GM12878 (cell line): ENCODE data around the gene ASIC5.

ENCODE experiments used
- BHLHE40 ChIP-seq, 2 experiments: fragments of 450-650 bp in 1 of 2; IDR thresholded peaks; 2 replicates each; pipeline ENCODE4 v1.6.1; 2011 to 2017; ENCODE audit warnings: low read depth in 2 of 2, borderline replicate concordance in 1 of 2, improper control_type of control experiment in 1 of 2, low read length in 1 of 2, mild to moderate bottlenecking in 1 of 2
- CBFB ChIP-seq: IDR thresholded peaks from 2 replicates; pipeline ENCODE4 v1.6.1; 2016; ENCODE audit warnings: antibody characterized with exemption, low read depth
- CHD4 ChIP-seq: fragments of 200-600 bp; sonication (generic); IDR thresholded peaks from 2 replicates; pipeline ENCODE4 v1.6.1; 2016; ENCODE audit warnings: mild to moderate bottlenecking
- CREB1 ChIP-seq: IDR thresholded peaks from 2 replicates; pipeline ENCODE4 v1.6.1; 2012; ENCODE audit warnings: low read depth, mild to moderate bottlenecking, inconsistent platforms
- EED ChIP-seq: sonication (generic); IDR thresholded peaks from 2 replicates; pipeline ENCODE4 v1.6.1; 2016; ENCODE audit warnings: antibody characterized with exemption, low read depth
- EZH2 ChIP-seq: IDR thresholded peaks from 2 replicates; pipeline ENCODE4 v1.6.1; 2012; ENCODE audit warnings: low read depth, mild to moderate bottlenecking, control low read depth, inconsistent platforms, low read length, borderline replicate concordance; ENCODE audit not compliant: control insufficient read depth
- HDGF ChIP-seq: fragments of 450-650 bp; IDR thresholded peaks from 2 replicates; pipeline ENCODE4 v1.6.1; 2016; ENCODE audit warnings: antibody characterized with exemption
- NBN ChIP-seq: fragments of 450-650 bp; IDR thresholded peaks from 2 replicates; pipeline ENCODE4 v1.6.1; 2016
- POLR2A ChIP-seq: IDR thresholded peaks from 2 replicates; pipeline ENCODE4 v1.6.1; 2011; ENCODE audit warnings: low read depth, mild to moderate bottlenecking, low read length
- SP1 ChIP-seq: IDR thresholded peaks from one replicate; pipeline ENCODE4 v1.6.1; 2011; ENCODE audit warnings: low read depth, low read length
- SPI1 ChIP-seq: IDR thresholded peaks from 2 replicates; pipeline ENCODE4 v1.6.1; 2011; ENCODE audit warnings: low read depth, mild to moderate bottlenecking, low read length, moderate library complexity, borderline replicate concordance; ENCODE audit not compliant: insufficient read depth
- TF ChIP-seq, protein P1 (sequence below): fragments of 450-650 bp; conservative IDR thresholded peaks from 2 replicates; pipeline ENCODE4 v1.6.1; 2017; ENCODE audit warnings: mild to moderate bottlenecking, moderate library complexity
- TF ChIP-seq, protein P2 (sequence below): IDR thresholded peaks from 2 replicates; pipeline ENCODE4 v1.6.1; 2012; ENCODE audit warnings: low read depth, low read length, improper control_type of control experiment
- TF ChIP-seq, protein P3 (sequence below), 3 experiments: IDR thresholded peaks in 2 of 3; conservative IDR thresholded peaks in 1 of 3; 2 replicates each; pipeline ENCODE4 v1.5.1; 2011; ENCODE audit warnings: low read depth in 3 of 3, low read length in 3 of 3, mild to moderate bottlenecking in 3 of 3, control low read depth in 2 of 3, moderate library complexity in 2 of 3, inconsistent platforms in 1 of 3, mixed read lengths in 1 of 3; ENCODE audit not compliant: control insufficient read depth in 2 of 3, insufficient read depth in 1 of 3; ENCODE audit errors: extremely low read depth in 1 of 3

DNA sequence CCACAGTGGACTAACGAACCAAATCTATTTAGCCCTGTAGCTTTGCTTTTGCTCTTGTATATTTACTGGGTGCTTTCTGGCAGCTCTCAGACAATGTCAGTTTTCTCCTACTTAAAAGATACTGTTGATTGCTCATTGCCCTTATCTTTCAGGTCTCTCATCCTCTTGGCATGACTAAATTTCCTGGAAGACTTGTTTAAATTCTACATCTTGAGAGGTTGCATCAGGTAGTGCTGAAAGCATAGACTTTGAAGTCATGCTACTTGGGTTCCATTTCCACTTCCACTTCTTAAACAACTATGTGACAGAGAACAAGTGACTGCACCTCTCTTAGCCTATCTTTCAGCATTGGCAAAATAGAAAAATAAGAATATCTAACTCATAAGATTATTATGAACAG, 45.8 kb upstream of the ASIC5 start:
- no peak for TF ChIP-seq NBN
- no peak for TF ChIP-seq SP1
- TF ChIP-seq CBFB, result no peak
- TF ChIP-seq EZH2, result no peak
- TF ChIP-seq, protein P1, sequence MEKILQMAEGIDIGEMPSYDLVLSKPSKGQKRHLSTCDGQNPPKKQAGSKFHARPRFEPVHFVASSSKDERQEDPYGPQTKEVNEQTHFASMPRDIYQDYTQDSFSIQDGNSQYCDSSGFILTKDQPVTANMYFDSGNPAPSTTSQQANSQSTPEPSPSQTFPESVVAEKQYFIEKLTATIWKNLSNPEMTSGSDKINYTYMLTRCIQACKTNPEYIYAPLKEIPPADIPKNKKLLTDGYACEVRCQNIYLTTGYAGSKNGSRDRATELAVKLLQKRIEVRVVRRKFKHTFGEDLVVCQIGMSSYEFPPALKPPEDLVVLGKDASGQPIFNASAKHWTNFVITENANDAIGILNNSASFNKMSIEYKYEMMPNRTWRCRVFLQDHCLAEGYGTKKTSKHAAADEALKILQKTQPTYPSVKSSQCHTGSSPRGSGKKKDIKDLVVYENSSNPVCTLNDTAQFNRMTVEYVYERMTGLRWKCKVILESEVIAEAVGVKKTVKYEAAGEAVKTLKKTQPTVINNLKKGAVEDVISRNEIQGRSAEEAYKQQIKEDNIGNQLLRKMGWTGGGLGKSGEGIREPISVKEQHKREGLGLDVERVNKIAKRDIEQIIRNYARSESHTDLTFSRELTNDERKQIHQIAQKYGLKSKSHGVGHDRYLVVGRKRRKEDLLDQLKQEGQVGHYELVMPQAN, result no peak
- TF ChIP-seq, protein P2, sequence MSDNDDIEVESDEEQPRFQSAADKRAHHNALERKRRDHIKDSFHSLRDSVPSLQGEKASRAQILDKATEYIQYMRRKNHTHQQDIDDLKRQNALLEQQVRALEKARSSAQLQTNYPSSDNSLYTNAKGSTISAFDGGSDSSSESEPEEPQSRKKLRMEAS, result no peak
- TF ChIP-seq BHLHE40 (IDR thresholded peaks at IDR 0.05; ENCODE audit: borderline replicate concordance in 1 of 2, low read depth in 2 of 2, low read length in 1 of 2), result no peak
- no peak for TF ChIP-seq POLR2A
- no peak for TF ChIP-seq EED
- no peak for TF ChIP-seq SPI1
- TF ChIP-seq, protein P3, sequence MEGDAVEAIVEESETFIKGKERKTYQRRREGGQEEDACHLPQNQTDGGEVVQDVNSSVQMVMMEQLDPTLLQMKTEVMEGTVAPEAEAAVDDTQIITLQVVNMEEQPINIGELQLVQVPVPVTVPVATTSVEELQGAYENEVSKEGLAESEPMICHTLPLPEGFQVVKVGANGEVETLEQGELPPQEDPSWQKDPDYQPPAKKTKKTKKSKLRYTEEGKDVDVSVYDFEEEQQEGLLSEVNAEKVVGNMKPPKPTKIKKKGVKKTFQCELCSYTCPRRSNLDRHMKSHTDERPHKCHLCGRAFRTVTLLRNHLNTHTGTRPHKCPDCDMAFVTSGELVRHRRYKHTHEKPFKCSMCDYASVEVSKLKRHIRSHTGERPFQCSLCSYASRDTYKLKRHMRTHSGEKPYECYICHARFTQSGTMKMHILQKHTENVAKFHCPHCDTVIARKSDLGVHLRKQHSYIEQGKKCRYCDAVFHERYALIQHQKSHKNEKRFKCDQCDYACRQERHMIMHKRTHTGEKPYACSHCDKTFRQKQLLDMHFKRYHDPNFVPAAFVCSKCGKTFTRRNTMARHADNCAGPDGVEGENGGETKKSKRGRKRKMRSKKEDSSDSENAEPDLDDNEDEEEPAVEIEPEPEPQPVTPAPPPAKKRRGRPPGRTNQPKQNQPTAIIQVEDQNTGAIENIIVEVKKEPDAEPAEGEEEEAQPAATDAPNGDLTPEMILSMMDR (IDR thresholded peaks at IDR 0.05 in 2 of 3, conservative IDR thresholded peaks at IDR 0.05 in 1 of 3; ENCODE audit: control insufficient read depth in 2 of 3, extremely low read depth in 1 of 3, insufficient read depth in 1 of 3, low read depth in 3 of 3, low read length in 3 of 3), result no peak
- no peak for TF ChIP-seq CREB1
- TF ChIP-seq HDGF, result no peak
- TF ChIP-seq CHD4, result no peak
